Fibroblast of upper back skin (primary cell): ENCODE measurements around the gene LMBRD2.

Experiments
- DNase-seq: peaks from one replicate; pipeline ENCODE4 v3.0.0-alpha.2; 2013

Gene LMBRD2

GRCh38 chr5:36099748-36100147 is 51.9 kb downstream of the LMBRD2 start:
- no peak for DNase-seq

- no peak for DNase-seq
These were observed 55.2 kb downstream of the LMBRD2 start for GRCh38 chr5:36096486-36096885.

GRCh38 chr5:36089989-36090388 is 61.7 kb downstream of the LMBRD2 start:
- peak; percentile 9 for DNase-seq

GRCh38 chr5:36079200-36079781 is 72.4 kb downstream of the LMBRD2 start:
- DNase-seq = peak; percentile 54

GRCh38 chr5:36078430-36078829 is 73.3 kb downstream of the LMBRD2 start:
- no peak for DNase-seq

GRCh38 chr5:36073595-36074216 is 78.0 kb downstream of the LMBRD2 start:
- no peak for DNase-seq

- DNase-seq = no peak
These were observed 80.8 kb downstream of the LMBRD2 start for GRCh38 chr5:36070687-36071571.

GRCh38 chr5:36068751-36069281 is 82.9 kb downstream of the LMBRD2 start:
- DNase-seq = no peak

- DNase-seq = no peak
These were observed 85.0 kb downstream of the LMBRD2 start, which contains the start of gene UGT3A2 for GRCh38 chr5:36066540-36067210. UGT3A2 (minus strand) TSS chr5:36066882; CDS start chr5:36066789, 93 bp downstream.

GRCh38 chr5:36066001-36066539 is 85.6 kb downstream of the LMBRD2 start:
- no peak for DNase-seq

- DNase-seq = peak; percentile 33
These were observed 91.2 kb downstream of the LMBRD2 start for GRCh38 chr5:36060420-36060887.

GRCh38 chr5:36059571-36060419 is 91.9 kb downstream of the LMBRD2 start:
- DNase-seq = peak; percentile 41

GRCh38 chr5:36058776-36059175 is 92.9 kb downstream of the LMBRD2 start:
- DNase-seq = no peak

GRCh38 chr5:36057386-36057785 is 94.3 kb downstream of the LMBRD2 start:
- DNase-seq = no peak

- no peak for DNase-seq
These were observed 95.3 kb downstream of the LMBRD2 start for GRCh38 chr5:36056422-36056821.

GRCh38 chr5:36055984-36056383 is 95.7 kb downstream of the LMBRD2 start:
- DNase-seq = no peak

- no peak for DNase-seq
These were observed 97.0 kb downstream of the LMBRD2 start for GRCh38 chr5:36054647-36055046.

GRCh38 chr5:36052538-36052937 is 99.1 kb downstream of the LMBRD2 start:
- no peak for DNase-seq

- DNase-seq = no peak
These were observed 101.7 kb downstream of the LMBRD2 start for GRCh38 chr5:36049949-36050348.
